ENCODE measurements around the gene SEPTIN10.
"Not testable (repeated sequence)": the region's sequence is repeated elsewhere in the genome, so short reads cannot be mapped to it uniquely, and the experiment has no call there.

SEPTIN10 gene

DNA sequence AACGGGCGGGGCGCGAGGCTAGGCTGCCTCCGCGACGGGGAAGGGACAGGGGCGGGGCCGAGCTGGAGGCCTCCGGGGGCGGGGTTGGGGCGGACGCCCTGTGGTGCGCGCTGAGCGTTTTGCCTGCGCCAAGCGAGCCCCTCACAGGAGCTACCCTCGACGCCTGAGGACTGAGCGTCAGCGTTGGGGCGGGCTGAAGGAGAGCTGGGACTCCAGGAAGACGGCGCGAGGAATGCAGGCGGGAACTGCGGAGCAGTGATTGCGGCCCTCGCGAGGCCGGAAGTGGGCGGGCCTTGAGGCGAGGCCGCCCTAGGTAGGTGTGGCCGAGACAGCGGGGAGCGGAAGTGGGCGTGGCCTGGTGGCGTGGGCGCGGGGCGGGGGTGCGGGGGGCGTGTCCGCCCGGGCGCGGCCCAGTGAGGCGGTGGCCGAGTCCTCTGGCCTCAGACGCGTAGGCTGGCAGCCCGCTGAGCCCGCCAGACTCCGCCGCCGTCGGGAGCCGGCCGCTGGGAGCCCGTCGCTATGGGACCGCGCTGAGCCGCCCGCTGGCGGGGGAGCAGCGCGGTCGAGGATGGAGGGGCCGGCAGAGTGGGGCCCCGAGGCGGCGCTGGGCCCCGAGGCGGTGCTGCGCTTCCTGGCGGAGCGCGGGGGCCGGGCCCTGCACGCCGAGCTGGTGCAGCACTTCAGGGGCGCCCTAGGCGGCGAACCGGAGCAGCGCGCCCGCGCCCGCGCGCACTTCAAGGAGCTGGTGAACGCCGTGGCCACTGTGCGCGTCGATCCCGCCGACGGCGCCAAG lies at the start of gene SEPTIN10, which contains the start of gene SOWAHC:
Gene SEPTIN10 (minus strand): TSS at position 45 of the 793 bp plus-strand sequence. CDS start 139 bp downstream, outside the sequence.
Gene SOWAHC (plus strand): TSS at position 443 of the 793 bp plus-strand sequence. CDS start 126 bp downstream, at position 569.
- peak; percentile 97 for DNase-seq (ENCODE audit: low read depth)

DNA sequence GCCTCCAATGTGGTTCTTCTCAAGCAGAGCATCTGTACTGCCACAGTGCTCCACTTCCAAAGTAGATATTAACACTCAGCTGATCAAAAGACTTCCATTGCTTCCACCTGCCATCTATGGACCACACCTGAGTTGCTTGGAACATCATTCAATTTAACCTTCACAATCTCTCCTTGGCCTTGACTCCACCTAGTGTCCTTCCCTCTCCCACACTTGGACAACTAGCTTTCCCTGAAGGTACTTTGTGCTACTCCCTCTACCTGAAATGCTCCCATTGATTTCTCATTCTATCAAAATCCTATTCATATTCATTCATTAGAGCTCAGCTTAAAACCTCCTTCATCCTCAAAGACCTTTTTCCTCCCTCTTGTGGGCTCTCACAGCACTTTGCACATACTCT lies 49.1 kb upstream of the SEPTIN10 start:
- no peak for DNase-seq (ENCODE audit: low read depth)

DNA sequence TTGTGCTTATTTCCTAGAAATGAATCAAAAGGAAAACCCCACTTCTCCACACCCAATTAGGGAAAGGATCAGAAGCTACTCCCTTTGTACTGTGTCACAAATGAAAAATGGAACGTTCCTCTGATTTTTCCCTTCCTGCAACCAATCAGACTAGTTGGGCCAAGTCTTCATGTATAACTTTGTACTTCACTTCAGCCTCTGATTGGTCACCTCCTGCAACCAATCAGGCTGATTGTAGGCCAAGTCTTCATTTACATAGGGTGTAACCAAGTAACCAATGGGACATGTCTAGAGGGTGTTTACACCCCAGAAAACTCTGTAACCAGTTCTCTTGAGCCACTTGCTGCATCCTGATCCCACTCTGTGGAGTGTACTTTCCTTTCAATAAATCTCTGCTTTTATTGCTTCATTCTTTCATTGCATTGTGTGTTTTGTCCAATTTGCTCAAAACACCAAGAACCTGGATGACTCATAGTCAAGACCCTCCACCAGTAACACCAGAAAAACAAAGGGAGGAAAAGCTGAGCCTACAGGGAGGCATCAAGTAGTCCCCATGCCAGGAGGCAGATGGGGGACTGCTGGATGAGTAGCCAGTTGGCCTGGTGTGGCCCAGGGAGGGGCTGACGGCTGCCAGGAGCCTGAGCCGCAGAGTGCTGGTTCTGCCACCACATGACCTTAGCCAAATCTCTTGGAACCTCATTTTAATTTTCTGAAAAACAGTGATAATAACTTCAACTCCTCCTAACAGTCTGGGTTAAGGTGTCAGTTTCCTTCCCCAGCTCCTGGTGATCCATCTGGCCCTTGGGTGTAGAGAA lies 46.5 kb upstream of the SEPTIN10 start:
- DNase-seq (ENCODE audit: low read depth): no peak

GRCh38 chr2:109659396-109660045 lies 45.8 kb upstream of the SEPTIN10 start:
- no peak for DNase-seq (ENCODE audit: low read depth)

DNA sequence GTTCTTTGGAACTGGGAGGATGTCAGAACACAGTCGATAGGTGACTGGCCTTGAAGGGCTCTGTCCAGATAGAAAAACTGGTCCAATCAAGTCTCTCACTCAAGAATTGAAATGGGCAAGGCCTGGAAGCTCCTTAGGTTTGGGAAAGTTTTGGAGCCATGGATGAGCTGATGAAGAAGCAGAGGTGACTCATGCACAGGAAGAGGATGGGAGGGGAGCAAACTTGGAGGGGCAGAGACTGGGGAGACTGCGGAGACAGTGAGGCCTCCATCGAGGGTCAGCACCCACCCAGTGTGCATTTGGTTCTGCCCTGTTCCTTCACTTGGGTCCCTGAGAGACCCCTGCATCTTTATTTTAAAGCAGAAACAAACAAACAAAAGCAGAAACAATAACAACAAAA lies 41.5 kb upstream of the SEPTIN10 start:
- DNase-seq (ENCODE audit: low read depth): no peak

DNA sequence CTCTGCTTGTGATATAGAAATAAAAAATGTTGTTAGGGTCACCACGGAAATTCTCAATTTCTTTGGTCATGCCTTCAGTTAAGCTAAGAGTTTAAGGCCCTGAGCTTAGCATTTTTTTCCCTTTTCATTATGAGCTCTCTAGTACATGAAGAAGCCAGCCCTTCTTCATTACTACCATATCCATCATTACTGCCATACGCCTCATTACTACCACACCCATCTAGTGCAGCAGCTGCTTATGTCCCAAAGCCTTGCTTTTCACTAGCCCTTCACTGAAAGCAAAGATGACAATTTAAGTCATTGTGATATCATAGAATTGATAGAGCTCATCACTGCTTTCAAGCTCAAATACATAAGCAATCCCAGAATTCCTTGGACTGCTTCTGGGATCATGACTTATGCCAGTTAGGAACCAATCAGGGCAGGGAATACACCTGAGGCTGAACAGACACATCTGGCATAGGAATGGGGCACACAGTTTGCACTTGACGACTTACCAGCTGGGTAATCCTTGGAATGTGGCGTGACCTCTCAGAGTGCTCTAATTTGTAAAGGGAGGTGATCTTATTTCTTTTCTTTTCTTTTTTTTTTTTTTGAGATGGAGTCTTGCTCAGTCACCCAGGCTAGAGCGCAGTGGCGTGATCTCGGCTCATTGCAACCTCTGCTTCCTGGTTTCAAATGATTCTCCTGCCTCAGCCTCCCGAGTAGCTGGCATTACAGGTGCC lies 40.7 kb upstream of the SEPTIN10 start:
- no peak for DNase-seq (ENCODE audit: low read depth)

DNA sequence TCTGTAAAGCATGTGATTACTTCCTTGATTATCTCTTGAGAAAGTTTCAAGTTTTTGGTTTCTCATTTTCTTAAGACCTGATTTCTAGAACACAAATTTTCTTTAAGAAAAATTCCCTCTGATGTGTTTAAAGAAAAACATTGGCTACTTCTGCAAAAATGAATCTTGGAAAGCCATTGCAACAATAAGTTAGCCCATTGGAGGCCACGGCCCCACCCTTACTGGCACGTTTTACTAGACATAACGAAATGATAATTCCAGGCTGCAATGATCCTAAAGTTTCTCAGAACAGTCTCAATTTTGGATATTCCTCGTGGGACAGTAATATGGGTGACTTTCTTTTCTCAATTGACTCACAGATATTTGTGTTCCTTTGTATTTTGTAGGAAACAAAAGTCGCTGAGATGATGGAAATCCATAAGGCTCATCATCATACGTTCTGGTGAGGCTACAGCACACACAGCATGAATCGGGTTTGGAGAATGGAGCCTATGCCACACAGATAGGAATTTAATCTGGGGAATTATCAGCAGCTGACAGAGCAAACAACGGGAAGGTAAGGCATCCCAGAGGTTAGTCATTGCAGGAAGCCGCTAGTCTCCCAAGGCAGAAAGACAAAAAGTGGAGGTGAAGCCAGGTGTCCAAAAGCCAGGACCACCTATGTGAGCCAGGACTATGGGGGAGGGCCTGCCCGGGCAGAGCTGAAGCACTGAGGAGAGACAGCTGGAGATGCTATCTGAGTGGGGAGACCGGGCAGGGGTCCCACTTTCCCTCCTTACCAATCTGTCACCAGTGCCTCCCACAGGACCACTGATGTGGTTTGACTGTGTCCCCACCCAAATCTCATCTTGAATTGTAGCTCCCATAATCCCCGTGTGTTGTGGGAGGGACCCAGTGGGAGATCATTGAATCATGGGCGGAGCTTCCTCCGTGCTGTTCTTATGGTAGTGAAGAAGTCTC lies 36.2 kb upstream of the SEPTIN10 start:
- no peak for DNase-seq (ENCODE audit: low read depth)

DNA sequence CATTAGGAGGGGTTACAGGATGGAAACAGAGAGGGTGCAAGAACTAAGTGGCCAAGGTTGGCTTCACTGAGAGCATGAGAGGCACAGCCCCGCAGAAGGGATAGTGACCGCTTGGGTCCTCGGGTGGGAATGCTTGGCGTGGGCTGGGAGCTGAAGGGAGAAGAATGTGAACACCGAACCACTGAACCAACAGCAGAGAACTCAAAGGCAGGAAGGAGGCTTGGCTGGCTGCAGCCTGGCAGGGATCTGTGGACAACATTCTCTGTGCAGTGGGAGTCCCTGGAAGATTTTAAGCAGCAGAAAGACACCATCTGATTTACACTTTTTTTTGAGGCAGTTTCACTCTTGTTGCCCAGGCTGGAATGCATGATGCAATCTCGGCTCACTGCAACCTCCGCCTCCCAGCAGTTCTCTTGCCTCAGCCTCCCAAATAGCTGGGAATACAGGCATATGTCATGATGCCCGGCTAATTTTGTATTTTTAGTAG lies 34.3 kb upstream of the SEPTIN10 start:
- DNase-seq (ENCODE audit: low read depth): no peak

GRCh38 chr2:109647636-109648035 lies 33.9 kb upstream of the SEPTIN10 start:
- DNase-seq (ENCODE audit: low read depth): no peak

DNA sequence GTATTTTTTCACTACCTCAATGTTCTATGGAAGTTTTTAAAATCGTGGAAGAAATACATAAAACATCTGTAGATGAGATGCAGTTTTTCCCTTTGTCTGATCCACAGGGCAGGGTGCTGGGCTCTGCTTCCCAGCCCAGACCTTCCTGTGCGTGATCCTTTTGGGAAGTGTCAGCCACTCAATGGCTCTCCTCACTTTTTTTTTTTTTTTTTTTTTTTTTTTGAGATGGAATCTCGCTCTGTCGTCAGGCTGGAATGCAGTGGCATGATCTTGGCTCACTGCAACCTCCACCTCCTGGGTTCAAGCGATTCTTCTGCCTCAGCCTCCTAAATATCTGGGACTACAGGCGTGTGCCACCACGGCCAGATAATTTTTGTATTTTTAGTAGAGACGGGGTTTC lies 33.2 kb upstream of the SEPTIN10 start:
- no peak for DNase-seq (ENCODE audit: low read depth)

DNA sequence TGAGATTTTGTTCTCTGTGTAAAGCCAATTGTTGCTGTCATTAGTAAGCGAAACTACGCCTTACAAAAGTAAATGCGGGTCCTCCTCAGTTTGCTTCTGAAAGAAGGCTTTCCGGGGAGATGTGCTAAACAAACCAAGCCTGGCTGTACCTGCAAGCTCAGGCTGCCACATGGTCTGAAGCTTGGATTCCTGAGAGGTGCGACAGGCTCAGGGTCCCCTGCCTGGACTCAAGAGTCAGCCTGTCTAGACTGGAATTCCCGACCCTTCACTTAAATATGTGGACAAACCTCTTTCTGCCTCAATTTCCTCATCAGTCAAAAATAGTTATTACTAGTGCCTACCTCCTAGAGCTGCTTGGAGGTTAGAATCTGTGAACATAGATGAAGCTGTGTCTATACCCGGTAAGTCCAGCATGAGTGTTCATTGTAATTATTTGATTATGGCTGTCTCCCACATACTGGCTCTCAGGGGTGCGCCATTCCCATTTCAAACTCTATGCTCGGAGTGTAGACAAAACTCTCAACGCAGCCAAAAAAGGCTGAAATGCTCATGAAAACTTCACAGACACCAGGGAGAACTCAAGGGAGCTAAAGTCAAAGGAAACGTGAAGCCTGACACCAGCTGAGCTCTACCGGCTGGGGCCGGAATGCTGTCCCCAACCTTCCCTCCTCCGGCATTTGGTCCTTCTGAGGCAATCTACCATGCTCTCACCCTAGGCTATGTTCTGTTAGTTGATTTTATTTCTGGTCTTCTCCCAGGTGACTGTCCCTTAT lies 31.8 kb upstream of the SEPTIN10 start:
- no peak for DNase-seq (ENCODE audit: low read depth)

DNA sequence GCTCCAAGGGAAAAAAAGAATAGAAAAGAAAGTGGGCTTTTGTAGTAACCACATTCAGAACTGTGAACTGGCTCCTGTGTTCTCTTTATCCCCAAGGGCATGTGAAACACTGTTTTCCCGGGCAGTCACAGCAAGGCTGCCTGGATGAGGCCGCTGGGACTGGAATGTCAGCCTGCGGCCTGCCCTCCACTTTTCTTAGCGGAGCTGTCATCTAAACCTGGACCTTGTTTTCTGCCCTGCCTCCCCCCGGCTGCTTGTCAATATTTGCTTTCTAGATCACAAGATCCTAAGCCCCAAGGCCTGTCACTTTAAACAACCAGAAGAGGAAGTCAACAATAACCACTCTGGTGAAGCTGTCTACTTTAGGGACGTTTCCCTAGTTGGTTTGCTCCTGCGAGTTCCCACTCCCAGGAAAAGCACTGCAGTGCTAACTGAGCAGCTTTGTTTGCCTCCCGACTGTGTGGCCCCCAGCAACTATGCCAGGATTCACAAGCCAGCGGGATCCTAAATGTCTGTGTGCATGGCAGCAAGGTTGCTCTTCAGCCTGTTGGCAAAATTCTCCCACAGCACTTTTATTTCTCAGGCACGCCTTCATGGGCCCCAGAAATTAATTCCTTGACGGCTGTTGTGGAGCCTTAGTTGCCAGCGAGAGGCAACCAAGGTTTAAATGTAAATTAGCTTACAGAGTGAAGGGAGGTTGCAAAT lies 31.0 kb upstream of the SEPTIN10 start:
- DNase-seq (ENCODE audit: low read depth): no peak

DNA sequence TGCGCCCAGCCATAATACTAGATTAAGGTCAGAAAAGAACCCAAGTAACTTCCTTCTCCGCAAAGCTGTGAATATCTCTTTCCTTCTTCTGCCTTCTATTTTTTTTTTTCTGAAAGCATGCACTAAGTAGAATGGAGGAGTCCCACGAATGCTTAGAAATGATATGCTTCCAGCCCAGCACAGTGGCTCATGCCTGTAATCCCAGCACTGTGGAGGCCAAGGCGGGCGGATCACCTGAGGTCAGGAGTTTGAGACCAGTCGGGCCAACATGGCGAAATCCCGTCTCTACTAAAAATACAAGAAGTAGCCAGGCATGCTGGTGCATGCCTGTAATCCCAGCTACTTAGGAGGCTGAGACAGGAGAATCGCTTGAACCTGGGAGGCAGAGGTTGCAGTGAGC lies 26.2 kb upstream of the SEPTIN10 start:
- DNase-seq (ENCODE audit: low read depth): not testable (repeated sequence)

DNA sequence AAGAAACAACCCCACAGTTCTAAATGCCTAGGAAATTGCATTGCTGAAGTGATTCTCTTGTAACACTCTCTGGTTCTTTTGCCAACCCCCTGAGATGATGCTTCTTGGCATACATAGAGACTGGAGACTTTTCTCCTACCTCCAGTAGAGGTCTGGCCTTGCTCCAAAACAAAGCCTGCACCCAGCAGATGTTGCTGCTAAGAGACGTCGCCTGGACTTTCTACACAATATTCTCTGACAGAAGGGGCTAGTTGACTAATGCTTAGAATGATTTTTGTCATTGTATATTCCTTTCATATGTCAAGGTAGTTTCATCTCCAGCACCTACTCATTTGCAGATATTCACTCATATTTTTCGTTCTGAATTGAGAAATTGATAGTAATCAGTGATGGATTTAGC lies 25.0 kb upstream of the SEPTIN10 start:
- no peak for DNase-seq (ENCODE audit: low read depth)

DNA sequence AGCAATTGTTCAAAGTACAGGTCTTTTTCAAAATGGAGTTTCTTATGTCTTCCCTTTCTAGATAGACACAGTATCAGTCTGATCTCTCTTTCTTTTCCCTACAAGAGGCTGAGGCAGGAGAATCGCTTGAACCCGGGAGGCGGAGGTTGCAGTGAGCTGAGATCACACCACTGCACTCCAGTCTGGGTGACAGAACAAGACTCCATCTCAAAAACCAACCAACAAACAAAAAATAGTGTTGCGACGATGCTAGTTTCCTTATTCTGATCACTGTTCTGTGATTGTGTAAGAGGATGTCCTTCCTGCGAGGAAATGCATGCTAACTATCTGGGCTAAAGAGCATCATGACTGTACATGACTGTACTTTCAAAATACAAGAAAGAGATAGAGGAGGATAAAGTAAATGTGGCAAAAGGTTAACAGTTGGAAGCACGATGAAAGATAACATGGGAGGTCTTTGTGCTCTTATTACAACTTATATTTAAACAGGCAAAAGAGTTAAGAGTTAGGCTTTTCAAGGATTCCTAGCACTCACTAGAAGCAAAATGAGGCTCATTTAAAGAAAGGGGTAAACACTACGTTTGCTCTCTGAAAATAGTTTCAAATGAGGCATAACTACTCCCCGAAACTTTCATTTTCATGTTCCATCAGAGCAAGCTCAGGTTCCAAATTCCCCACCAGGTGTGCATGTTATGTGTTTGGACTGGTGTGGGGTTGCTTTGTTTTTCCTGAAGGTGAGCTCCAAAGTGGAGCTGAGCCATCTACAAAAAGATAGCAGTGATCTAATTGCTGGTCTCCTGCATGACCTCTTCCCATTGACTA lies 24.2 kb upstream of the SEPTIN10 start:
- no peak for DNase-seq (ENCODE audit: low read depth)

DNA sequence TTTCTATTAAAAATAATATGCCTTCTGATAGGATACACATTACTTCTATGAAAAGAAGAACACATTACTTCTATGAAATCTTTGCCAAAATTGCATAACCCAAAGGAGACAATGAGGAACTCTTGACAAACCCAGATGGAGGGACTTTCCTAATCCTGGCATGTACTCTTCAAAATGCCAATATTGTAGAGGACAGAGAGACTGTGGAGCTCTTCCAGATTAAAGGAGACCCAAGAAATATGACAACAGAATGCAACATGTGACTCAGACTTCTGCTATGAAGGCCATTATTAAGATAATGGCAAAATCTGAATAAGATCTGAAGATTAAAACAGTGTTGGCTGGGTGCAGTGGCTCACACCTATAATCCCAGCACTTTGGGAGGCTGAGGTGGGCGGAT lies 22.6 kb upstream of the SEPTIN10 start:
- no peak for DNase-seq (ENCODE audit: low read depth)

GRCh38 chr2:109635426-109636304 lies 21.9 kb upstream of the SEPTIN10 start:
- no peak for DNase-seq (ENCODE audit: low read depth)

Data from HS-5 (cell line).